Stimulated activated naive B cell treated with anti-CD40 and anti-IgM and Interleukin-4, amounts not matched to agents 10 μg/mL and 1 μg/mL and 100 μg/mL, for 72 hours (primary cell): ENCODE data around the gene GOLGA2.
A peak's percentile ranks its signal among the peaks of the same experiment; 100 is the strongest.

Source experiments
- ATAC-seq, 2 donors: fragments of 150-1000 bp; cut with Tn5 transposase; replicated peaks; 2 replicates each; pipeline ENCODE4 v1.10.0; 2021; ENCODE audit warnings: moderate library complexity in 1 of 2
- DNase-seq: peaks from one replicate; pipeline ENCODE4 v3.0.0; 2021
- H3K27ac Mint-ChIP-seq: one replicate; pipeline ENCODE4 v1.8.0; 2022; ENCODE audit warnings: mild to moderate bottlenecking, mixed read lengths
- H3K27me3 Mint-ChIP-seq, 2 donors: one replicate each; pipeline ENCODE4 v1.8.0; 2022; ENCODE audit warnings: mixed read lengths in 2 of 2
- H3K36me3 Mint-ChIP-seq, 2 donors: one replicate each; pipeline ENCODE4 v1.8.0; 2022; ENCODE audit warnings: mixed read lengths in 2 of 2, mild to moderate bottlenecking in 1 of 2
- H3K4me1 Mint-ChIP-seq, 2 donors: one replicate each; pipeline ENCODE4 v1.8.0; 2022; ENCODE audit warnings: mixed read lengths in 2 of 2, mild to moderate bottlenecking in 1 of 2
- H3K4me3 Mint-ChIP-seq, 2 donors: one replicate each; pipeline ENCODE4 v1.8.0; 2022; ENCODE audit warnings: mild to moderate bottlenecking in 2 of 2, mixed read lengths in 2 of 2, moderate library complexity in 1 of 2
- H3K9me3 Mint-ChIP-seq, 2 donors: one replicate each; pipeline ENCODE4 v1.8.0; 2022; ENCODE audit warnings: mixed read lengths in 2 of 2, mild to moderate bottlenecking in 1 of 2

Gene GOLGA2

GRCh38 chr9:128304971-128305288 is 29.1 kb upstream of the GOLGA2 start:
- ATAC-seq, result no peak
- Mint-ChIP-seq H3K36me3 (peaks cover 14 to 19% of the 10 kb centered on the region in 2 donors), H3K27ac (no peak overlapping the region), H3K9me3 (no peaks in the 10 kb centered on the region), H3K4me1 (no peaks in the 10 kb centered on the region), H3K27me3 (no peaks in the 10 kb centered on the region), H3K4me3 (no peak overlapping the region)
- DNase-seq, result no peak

GRCh38 chr9:128304136-128304970 is 28.5 kb upstream of the GOLGA2 start:
- Mint-ChIP-seq H3K27ac (peak overlapping the region; percentile 32), H3K4me1 (no peaks in the 10 kb centered on the region), H3K4me3 (no peak overlapping the region), H3K27me3 (no peaks in the 10 kb centered on the region), H3K36me3 (peaks cover 9 to 14% of the 10 kb centered on the region in 2 donors), H3K9me3 (no peaks in the 10 kb centered on the region)
- DNase-seq (no peak), ATAC-seq (no peak)

GRCh38 chr9:128298535-128299482 is 23.0 kb upstream of the GOLGA2 start:
- peaks cover 0 to 3% of the 10 kb centered on the region in 2 donors for H3K4me1 Mint-ChIP-seq
- ATAC-seq (no peak), DNase-seq (no peak)
- no peak overlapping the region for H3K27ac Mint-ChIP-seq
- H3K4me3 Mint-ChIP-seq, result no peak overlapping the region
- peaks cover 4 to 6% of the 10 kb centered on the region in 2 donors for H3K36me3 Mint-ChIP-seq
- H3K9me3 Mint-ChIP-seq, result no peaks in the 10 kb centered on the region
- H3K27me3 Mint-ChIP-seq, result no peaks in the 10 kb centered on the region

GRCh38 chr9:128297221-128297773 is 21.5 kb upstream of the GOLGA2 start:
- DNase-seq (no peak), ATAC-seq (no peak)
- H3K4me3 Mint-ChIP-seq, result no peak overlapping the region
- H3K4me1 Mint-ChIP-seq, result peaks cover 0 to 3% of the 10 kb centered on the region in 2 donors
- no peak overlapping the region for H3K27ac Mint-ChIP-seq
- peaks cover 4 to 6% of the 10 kb centered on the region in 2 donors for H3K36me3 Mint-ChIP-seq
- H3K9me3 Mint-ChIP-seq, result no peaks in the 10 kb centered on the region
- H3K27me3 Mint-ChIP-seq, result no peaks in the 10 kb centered on the region

GRCh38 chr9:128296340-128297220 is 20.8 kb upstream of the GOLGA2 start:
- H3K4me3 Mint-ChIP-seq, result no peak overlapping the region
- H3K4me1 Mint-ChIP-seq, result peaks cover 0 to 3% of the 10 kb centered on the region in 2 donors
- DNase-seq, result no peak
- H3K27me3 Mint-ChIP-seq, result no peaks in the 10 kb centered on the region
- H3K9me3 Mint-ChIP-seq, result no peaks in the 10 kb centered on the region
- H3K27ac Mint-ChIP-seq, result no peak overlapping the region
- H3K36me3 Mint-ChIP-seq, result peaks cover 4 to 6% of the 10 kb centered on the region in 2 donors
- ATAC-seq, result no peak

GRCh38 chr9:128294142-128294541 is 18.3 kb upstream of the GOLGA2 start:
- no peak overlapping the region for H3K27ac Mint-ChIP-seq
- DNase-seq (no peak), ATAC-seq (no peak)
- peaks cover 0 to 3% of the 10 kb centered on the region in 2 donors for H3K4me1 Mint-ChIP-seq
- H3K9me3 Mint-ChIP-seq, result no peaks in the 10 kb centered on the region
- no peak overlapping the region for H3K4me3 Mint-ChIP-seq
- no peaks in the 10 kb centered on the region for H3K27me3 Mint-ChIP-seq
- peaks cover 5 to 7% of the 10 kb centered on the region in 2 donors for H3K36me3 Mint-ChIP-seq

- no peaks in the 10 kb centered on the region for H3K9me3 Mint-ChIP-seq
Observed at GRCh38 chr9:128293091-128293490, 17.3 kb upstream of the GOLGA2 start.

GRCh38 chr9:128292009-128292408 is 16.2 kb upstream of the GOLGA2 start:
- H3K27ac Mint-ChIP-seq, result no peak overlapping the region
- H3K27me3 Mint-ChIP-seq, result no peaks in the 10 kb centered on the region
- peaks cover 0 to 3% of the 10 kb centered on the region in 2 donors for H3K4me1 Mint-ChIP-seq
- no peak for ATAC-seq
- H3K36me3 Mint-ChIP-seq, result peaks cover 18 to 21% of the 10 kb centered on the region in 2 donors
- no peak overlapping the region for H3K4me3 Mint-ChIP-seq
- DNase-seq, result no peak
- no peaks in the 10 kb centered on the region for H3K9me3 Mint-ChIP-seq

More at GRCh38 chr9:128293091-128293490, 17.3 kb upstream of the GOLGA2 start:
- no peak for ATAC-seq
- H3K27ac Mint-ChIP-seq, result no peak overlapping the region
- no peak for DNase-seq
- H3K27me3 Mint-ChIP-seq, result no peaks in the 10 kb centered on the region
- peaks cover 0 to 3% of the 10 kb centered on the region in 2 donors for H3K4me1 Mint-ChIP-seq
- H3K4me3 Mint-ChIP-seq, result no peak overlapping the region
- H3K36me3 Mint-ChIP-seq, result peaks cover 15 to 16% of the 10 kb centered on the region in 2 donors

GRCh38 chr9:128288273-128289004 is 12.6 kb upstream of the GOLGA2 start:
- DNase-seq, result no peak
- Mint-ChIP-seq H3K9me3 (no peaks in the 10 kb centered on the region), H3K27me3 (no peaks in the 10 kb centered on the region), H3K27ac (no peak overlapping the region), H3K36me3 (peaks cover 19 to 22% of the 10 kb centered on the region in 2 donors), H3K4me3 (no peak overlapping the region), H3K4me1 (peaks cover 6 to 7% of the 10 kb centered on the region in 2 donors)
- ATAC-seq, result no peak

- H3K4me3 Mint-ChIP-seq, result no peak overlapping the region
- H3K4me1 Mint-ChIP-seq, result peaks cover 6 to 7% of the 10 kb centered on the region in 2 donors
- H3K27ac Mint-ChIP-seq, result peak overlapping the region; percentile 59
- ATAC-seq (no peak), DNase-seq (no peak)
- H3K9me3 Mint-ChIP-seq, result no peaks in the 10 kb centered on the region
- H3K27me3 Mint-ChIP-seq, result no peaks in the 10 kb centered on the region
- peaks cover 19 to 23% of the 10 kb centered on the region in 2 donors for H3K36me3 Mint-ChIP-seq
Observed at GRCh38 chr9:128286440-128286839, 10.6 kb upstream of the GOLGA2 start.

GRCh38 chr9:128285033-128285784 is 9.4 kb upstream of the GOLGA2 start:
- no peak for ATAC-seq

GRCh38 chr9:128282500-128282899 is 6.7 kb upstream of the GOLGA2 start:
- ATAC-seq (no peak), DNase-seq (no peak)
- no peak overlapping the region for H3K4me3 Mint-ChIP-seq
- H3K4me1 Mint-ChIP-seq, result peaks cover 10 to 14% of the 10 kb centered on the region in 2 donors
- H3K27me3 Mint-ChIP-seq, result no peaks in the 10 kb centered on the region
- H3K27ac Mint-ChIP-seq, result no peak overlapping the region
- no peaks in the 10 kb centered on the region for H3K9me3 Mint-ChIP-seq
- peaks cover 13 to 20% of the 10 kb centered on the region in 2 donors for H3K36me3 Mint-ChIP-seq

More at GRCh38 chr9:128285033-128285784, 9.4 kb upstream of the GOLGA2 start:
- Mint-ChIP-seq H3K4me3 (no peak overlapping the region), H3K27ac (peak overlapping the region; percentile 20), H3K9me3 (no peaks in the 10 kb centered on the region), H3K27me3 (no peaks in the 10 kb centered on the region), H3K4me1 (peaks cover 6 to 7% of the 10 kb centered on the region in 2 donors), H3K36me3 (peaks cover 20 to 30% of the 10 kb centered on the region in 2 donors)
- no peak for DNase-seq
